B cell (primary cell): ENCODE data around the gene SERTAD3.

ENCODE experiments used
- CTCF ChIP-seq: fragments of 200-600 bp; IDR thresholded peaks from one replicate; pipeline ENCODE4 v1.8.0; 2022; ENCODE audit warnings: antibody characterized with exemption, mild to moderate bottlenecking
- EZH2 ChIP-seq: IDR thresholded peaks from 2 replicates; pipeline ENCODE4 v1.6.1; 2012; ENCODE audit warnings: borderline replicate concordance, low read depth, mild to moderate bottlenecking, moderate library complexity, low read length; ENCODE audit not compliant: insufficient read depth, poor library complexity, severe bottlenecking

GRCh38 chr19:40415768-40416167 lies 28.4 kb downstream of the SERTAD3 start:
- TF ChIP-seq EZH2 (no peak), CTCF (no peak)
